GM12874 (cell line): Measurements from ENCODE around the gene LRPAP1.

Experiments used
- TF ChIP-seq, protein P1 (sequence below): IDR thresholded peaks from 2 replicates; pipeline ENCODE4 v1.5.1; 2011; ENCODE audit warnings: low read depth, mild to moderate bottlenecking, control low read depth, low read length, moderate library complexity; ENCODE audit not compliant: insufficient read depth

Gene LRPAP1

DNA sequence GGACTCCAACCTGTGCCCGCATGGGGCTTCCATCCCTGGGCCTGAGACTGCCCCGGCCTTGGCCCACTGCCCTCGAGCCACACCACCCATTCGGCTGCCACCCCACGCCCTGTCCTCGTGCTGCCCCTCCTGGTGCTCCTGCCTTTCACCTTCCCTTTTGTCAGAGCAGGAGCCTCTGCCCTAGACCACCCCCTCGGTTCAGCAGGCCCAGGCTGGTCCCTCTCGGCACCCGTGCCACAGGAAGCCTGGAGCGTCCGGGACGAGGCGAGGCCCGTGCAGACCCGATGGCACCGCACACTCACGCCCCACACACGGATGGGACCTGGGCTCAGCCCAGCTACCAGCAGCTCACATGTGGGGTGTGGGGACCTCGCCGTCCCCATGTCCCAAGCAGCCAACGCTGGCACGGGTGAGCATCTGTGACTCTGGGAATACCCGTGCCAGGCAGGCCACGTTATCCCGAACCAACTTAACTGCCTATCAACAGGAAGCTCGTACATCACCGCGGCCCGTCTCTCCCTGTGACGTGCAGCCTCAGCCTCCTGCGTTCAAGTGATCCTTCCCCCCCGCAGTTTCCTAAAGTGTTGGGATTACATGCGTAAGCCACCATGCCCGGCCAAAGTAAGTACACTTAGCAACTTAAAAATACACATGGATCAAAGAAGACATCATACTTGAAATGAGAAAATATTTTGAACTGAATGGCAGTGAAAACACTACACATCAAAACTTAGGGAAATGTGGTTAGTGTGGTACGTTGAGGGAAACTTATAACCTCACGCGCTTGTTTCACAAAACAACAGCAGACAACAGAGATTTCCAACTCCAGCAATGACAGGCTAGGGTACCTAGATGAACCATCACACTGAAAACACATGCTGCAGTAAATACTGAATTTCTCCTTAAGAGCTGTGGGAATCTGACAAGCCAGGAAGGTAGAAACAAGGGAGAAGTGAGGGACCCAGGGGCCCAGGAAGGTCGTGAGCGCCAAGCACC, 29.0 kb downstream of the LRPAP1 start:
- TF ChIP-seq, protein P1, sequence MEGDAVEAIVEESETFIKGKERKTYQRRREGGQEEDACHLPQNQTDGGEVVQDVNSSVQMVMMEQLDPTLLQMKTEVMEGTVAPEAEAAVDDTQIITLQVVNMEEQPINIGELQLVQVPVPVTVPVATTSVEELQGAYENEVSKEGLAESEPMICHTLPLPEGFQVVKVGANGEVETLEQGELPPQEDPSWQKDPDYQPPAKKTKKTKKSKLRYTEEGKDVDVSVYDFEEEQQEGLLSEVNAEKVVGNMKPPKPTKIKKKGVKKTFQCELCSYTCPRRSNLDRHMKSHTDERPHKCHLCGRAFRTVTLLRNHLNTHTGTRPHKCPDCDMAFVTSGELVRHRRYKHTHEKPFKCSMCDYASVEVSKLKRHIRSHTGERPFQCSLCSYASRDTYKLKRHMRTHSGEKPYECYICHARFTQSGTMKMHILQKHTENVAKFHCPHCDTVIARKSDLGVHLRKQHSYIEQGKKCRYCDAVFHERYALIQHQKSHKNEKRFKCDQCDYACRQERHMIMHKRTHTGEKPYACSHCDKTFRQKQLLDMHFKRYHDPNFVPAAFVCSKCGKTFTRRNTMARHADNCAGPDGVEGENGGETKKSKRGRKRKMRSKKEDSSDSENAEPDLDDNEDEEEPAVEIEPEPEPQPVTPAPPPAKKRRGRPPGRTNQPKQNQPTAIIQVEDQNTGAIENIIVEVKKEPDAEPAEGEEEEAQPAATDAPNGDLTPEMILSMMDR: no peak

DNA sequence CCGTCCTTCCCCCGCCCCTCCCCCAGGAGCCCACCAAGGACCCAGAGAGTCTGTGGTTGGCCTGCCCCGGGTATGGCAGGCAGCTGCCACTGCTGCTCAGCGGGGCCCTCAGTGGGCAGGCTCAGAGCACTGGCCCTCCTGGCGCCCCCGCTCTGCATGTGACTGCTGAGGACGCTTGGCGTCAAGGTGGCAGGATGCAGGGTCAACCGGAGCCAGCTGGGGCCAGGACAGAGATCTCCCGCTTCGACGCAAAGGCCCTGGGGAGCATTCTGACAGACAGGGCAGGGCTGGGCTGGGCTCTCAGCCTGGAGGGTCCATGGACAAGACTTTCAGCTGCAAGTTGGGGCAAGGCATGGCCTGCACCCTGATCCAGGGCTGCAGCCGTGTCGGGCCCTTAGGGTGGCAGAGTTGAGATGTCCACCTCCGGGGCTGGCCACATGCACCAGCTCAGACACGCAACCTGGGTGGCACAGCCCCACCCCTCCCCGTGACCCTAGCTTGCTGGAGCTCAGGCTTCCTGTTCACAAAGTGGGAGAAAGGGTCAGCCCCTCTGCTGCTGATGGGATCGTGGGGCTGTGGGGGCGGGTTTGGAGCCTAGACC, 30.3 kb downstream of the LRPAP1 start:
- TF ChIP-seq, protein P1: no peak

DNA sequence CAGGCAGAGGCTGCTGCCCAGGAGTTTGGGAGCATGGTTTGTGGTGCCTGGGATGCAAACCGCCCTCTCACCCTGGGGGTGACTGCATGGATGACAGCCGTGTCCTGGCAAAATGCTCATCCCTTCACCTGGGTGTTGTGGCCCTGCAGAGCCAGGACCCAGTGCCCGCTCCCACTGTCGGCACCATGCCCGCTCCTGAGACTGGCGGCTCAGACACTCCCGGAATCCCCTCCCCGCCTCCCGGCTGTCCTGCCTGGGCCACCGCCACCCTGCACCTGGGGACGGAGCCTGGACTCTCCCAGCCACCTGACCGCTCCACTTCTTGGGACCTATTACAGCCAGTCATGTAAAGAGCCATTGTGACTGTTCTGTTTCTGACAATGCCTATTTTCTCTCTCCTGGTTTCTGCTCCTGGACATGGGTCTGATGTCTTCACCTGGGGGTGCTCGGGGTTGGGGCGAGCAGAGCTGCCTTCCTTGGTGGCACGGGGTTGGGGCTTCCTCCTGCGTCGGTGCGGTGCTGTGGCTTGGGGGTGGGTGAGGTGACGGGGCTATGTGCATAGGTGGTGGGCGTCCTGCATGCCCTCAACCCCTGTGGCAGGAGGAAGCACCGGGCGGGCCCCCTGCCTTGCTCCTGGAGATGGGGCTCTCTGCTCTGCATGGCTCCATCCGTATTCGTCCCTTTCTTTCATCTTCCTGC, 30.9 kb downstream of the LRPAP1 start:
- TF ChIP-seq, protein P1: no peak

DNA sequence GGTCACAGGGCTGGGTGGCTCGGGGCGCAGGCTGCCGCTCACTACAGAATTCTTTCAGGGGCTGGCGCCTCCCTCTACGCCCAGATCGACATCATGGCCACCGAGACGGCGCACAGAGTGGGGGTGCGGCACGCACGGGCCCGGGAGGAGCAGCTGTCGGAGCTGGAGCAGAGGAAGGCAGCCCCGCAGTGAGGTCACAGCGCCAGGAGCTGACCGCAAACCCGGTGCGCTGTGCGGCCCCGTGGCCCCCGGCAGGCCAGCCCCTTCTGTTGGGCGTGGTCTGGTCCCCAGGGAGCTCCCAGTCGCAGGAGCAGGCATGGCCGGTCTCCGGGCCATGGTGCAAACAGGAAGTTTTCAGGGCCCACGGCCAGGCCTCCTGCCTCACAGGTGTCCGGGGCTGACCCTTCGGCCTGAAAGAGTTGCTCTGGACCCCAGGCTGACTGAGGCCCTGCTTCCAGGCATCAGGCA, 31.6 kb downstream of the LRPAP1 start:
- TF ChIP-seq, protein P1: no peak

DNA sequence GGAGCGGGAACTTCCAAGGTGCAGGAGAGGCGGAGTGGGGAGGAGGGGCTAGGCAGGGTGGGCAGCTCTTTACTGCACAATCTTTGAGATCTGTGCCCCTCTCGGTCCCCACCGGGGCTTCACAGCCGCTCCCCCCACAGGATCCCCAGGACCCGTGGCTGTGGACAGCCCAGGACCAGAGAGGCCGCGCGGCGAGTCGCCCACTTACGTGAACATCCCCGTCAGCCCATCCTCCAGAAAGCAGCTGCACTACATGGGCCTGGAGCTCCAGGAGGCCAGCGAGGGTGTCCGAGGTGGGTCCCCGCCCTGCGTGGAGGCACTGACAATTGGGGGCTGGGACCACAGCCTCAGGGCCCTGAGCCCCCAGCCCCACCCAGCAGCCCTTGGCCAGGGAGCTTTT, 32.1 kb downstream of the LRPAP1 start:
- TF ChIP-seq, protein P1: no peak

DNA sequence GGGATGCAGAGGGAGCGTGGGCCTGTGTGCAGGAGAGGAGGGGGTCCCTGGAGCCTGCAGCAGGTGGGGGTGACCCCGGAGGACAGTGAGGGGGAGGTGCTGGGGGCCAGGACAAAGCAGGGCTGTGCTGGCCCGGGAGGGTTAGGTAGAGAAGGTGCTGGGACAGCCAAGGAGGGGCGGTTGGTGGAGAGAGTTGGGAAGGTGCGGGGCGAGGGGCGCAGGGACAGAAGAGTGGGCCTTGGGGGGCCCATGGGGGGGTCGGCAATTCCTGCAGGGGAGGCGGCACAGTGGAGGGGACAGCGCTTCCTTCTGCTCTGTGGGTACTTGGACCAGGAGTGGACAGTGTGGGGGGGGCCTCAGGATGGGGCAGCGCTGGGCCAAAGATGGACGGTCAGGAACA, 32.5 kb downstream of the LRPAP1 start:
- TF ChIP-seq, protein P1: no peak
